Loucy (cell line): Measurements from ENCODE around the gene TEX35.

Experiments used
- H2AFZ ChIP-seq: fragments of 200-600 bp; sonication (generic); 2 replicates; pipeline ENCODE4 v1.6.0; 2016; ENCODE audit warnings: antibody characterized with exemption, mild to moderate bottlenecking, low read length, moderate library complexity
- H3F3A ChIP-seq: fragments of 200-600 bp; 2 replicates; pipeline ENCODE4 v1.6.0; 2016; ENCODE audit warnings: antibody characterized with exemption, low read depth, mild to moderate bottlenecking
- H3K27me3 ChIP-seq: fragments of 200-600 bp; sonication (generic); 2 replicates; pipeline ENCODE4 v1.6.1; 2014; ENCODE audit warnings: low read length, mild to moderate bottlenecking; ENCODE audit not compliant: insufficient read depth, poor library complexity, severe bottlenecking
- H3K36me3 ChIP-seq: fragments of 200-600 bp; sonication (generic); 2 replicates; pipeline ENCODE4 v1.6.1; 2016; ENCODE audit warnings: low read length; ENCODE audit not compliant: insufficient read depth
- H3K4me1 ChIP-seq: fragments of 200-600 bp; sonication (generic); 2 replicates; pipeline ENCODE4 v1.5.1; 2014; ENCODE audit warnings: low read length, mild to moderate bottlenecking; ENCODE audit not compliant: insufficient read depth, poor library complexity, severe bottlenecking
- H3K4me2 ChIP-seq: fragments of 200-600 bp; sonication (generic); 2 replicates; pipeline ENCODE4 v1.6.0; 2014; ENCODE audit warnings: antibody characterized with exemption, low read length, low read depth, mild to moderate bottlenecking; ENCODE audit not compliant: poor library complexity, severe bottlenecking
- H3K4me3 ChIP-seq: fragments of 200-600 bp; sonication (generic); 2 replicates; pipeline ENCODE4 v1.5.1; 2014; ENCODE audit warnings: low read length, mild to moderate bottlenecking, mixed read lengths; ENCODE audit not compliant: poor library complexity, severe bottlenecking
- H3K79me2 ChIP-seq: fragments of 200-600 bp; sonication (generic); 2 replicates; pipeline ENCODE4 v1.6.1; 2014; ENCODE audit warnings: low read length; ENCODE audit not compliant: insufficient read depth
- H3K9ac ChIP-seq: fragments of 200-600 bp; sonication (generic); 2 replicates; pipeline ENCODE4 v1.6.0; 2014; ENCODE audit warnings: mild to moderate bottlenecking, low read depth, low read length, moderate library complexity; ENCODE audit not compliant: poor library complexity, severe bottlenecking
- H3K9me2 ChIP-seq: fragments of 200-600 bp; sonication (generic); replicated peaks from 2 replicates; pipeline ENCODE4 v1.6.1; 2016; ENCODE audit warnings: low read depth, low read length, mixed read lengths
- H3K9me3 ChIP-seq: fragments of 200-600 bp; sonication (generic); 2 replicates; pipeline ENCODE4 v1.6.1; 2014; ENCODE audit warnings: mild to moderate bottlenecking, antibody characterized with exemption, low read length, low read depth; ENCODE audit not compliant: insufficient read depth
- H4K20me1 ChIP-seq: fragments of 200-600 bp; sonication (generic); 2 replicates; pipeline ENCODE4 v1.6.0; 2014; ENCODE audit warnings: antibody characterized with exemption, low read length, mild to moderate bottlenecking; ENCODE audit not compliant: insufficient read depth, poor library complexity, severe bottlenecking
- CTCF ChIP-seq: fragments of 200-600 bp; sonication (generic); conservative IDR thresholded peaks from 2 replicates; pipeline ENCODE4 v1.5.1; 2014; ENCODE audit warnings: mild to moderate bottlenecking, antibody characterized with exemption, low read length
- EZH2phosphoT487 ChIP-seq: fragments of 200-600 bp; IDR thresholded peaks from 2 replicates; pipeline ENCODE4 v1.6.1; 2018; ENCODE audit warnings: antibody characterized with exemption, mild to moderate bottlenecking, moderate library complexity, borderline replicate concordance

The TEX35 gene

GRCh38 chr1:178509414-178510007, 3.4 kb upstream of the TEX35 start:
- Histone ChIP-seq H3K4me3 (no peak overlapping the region), H3K4me2 (no peak overlapping the region), H3K4me1 (no peaks in the 10 kb centered on the region), H3K79me2 (no peaks in the 10 kb centered on the region), H3K9me2 (no peaks in the 10 kb centered on the region), H3K9me3 (no peaks in the 10 kb centered on the region), H2AFZ (no peak overlapping the region), H3K36me3 (no peaks in the 10 kb centered on the region), H3K9ac (no peak overlapping the region), H3K27me3 (no peaks in the 10 kb centered on the region), H4K20me1 (no peaks in the 10 kb centered on the region), H3F3A (no peaks in the 10 kb centered on the region)
- no peak for TF ChIP-seq EZH2phosphoT487
- no peak for TF ChIP-seq CTCF

GRCh38 chr1:178510155-178510554, 2.8 kb upstream of the TEX35 start:
- H3K9me2 ChIP-seq, result no peaks in the 10 kb centered on the region
- no peak overlapping the region for H3K9ac ChIP-seq
- TF ChIP-seq EZH2phosphoT487, result no peak
- TF ChIP-seq CTCF, result no peak
- no peaks in the 10 kb centered on the region for H4K20me1 ChIP-seq
- H3K4me2 ChIP-seq, result no peak overlapping the region
- no peaks in the 10 kb centered on the region for H3K27me3 ChIP-seq
- no peak overlapping the region for H2AFZ ChIP-seq
- H3K9me3 ChIP-seq, result no peaks in the 10 kb centered on the region
- no peak overlapping the region for H3K4me3 ChIP-seq
- H3K79me2 ChIP-seq, result no peaks in the 10 kb centered on the region
- no peaks in the 10 kb centered on the region for H3K36me3 ChIP-seq
- H3F3A ChIP-seq, result no peaks in the 10 kb centered on the region
- no peaks in the 10 kb centered on the region for H3K4me1 ChIP-seq

DNA sequence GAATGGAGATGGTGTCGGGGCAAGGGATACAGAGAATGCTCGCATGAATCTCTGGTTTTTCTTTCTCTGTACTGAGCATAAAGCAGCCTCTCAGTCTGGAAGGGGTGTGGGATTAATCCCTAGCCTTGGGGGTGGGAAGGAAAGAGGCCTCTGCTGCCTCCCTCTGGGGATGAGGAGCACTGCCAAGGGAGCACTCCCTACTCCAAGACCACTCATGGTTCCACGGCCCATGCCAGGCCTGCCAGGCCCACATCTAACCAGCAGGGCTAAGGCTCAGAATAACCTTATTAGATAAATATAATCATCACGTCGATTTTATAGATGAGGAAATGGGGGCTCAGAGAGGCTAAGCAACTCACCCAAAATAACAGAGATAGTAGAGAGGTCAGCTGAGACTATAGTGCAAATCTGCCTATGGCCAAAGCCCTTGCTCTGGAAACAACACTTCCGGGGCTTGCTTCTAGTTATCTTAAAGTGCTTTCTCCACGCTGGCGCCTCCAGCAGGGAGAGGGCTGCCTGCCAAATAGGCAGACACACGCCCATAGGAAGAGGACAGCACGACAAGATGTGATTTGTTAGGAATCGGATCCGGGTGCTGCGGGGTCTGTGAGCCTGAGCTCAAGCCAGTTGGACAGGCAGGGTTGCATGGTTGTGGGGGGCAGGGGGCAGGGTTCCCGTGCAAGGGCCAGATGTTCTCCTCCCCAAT, 522 bp downstream of the TEX35 start:
- Histone ChIP-seq H4K20me1 (no peaks in the 10 kb centered on the region), H2AFZ (no peak overlapping the region), H3K79me2 (no peaks in the 10 kb centered on the region), H3K27me3 (no peaks in the 10 kb centered on the region), H3K9me3 (no peaks in the 10 kb centered on the region), H3K9ac (no peak overlapping the region), H3F3A (no peaks in the 10 kb centered on the region), H3K4me2 (no peak overlapping the region), H3K9me2 (no peaks in the 10 kb centered on the region), H3K4me1 (no peaks in the 10 kb centered on the region), H3K36me3 (no peaks in the 10 kb centered on the region), H3K4me3 (no peak overlapping the region)
- TF ChIP-seq EZH2phosphoT487 (no peak), CTCF (no peak)
